ENCODE measurements around the gene IPO11. TPM values are rescaled to one million over a fixed set of nuclear protein-coding genes. Genes with fewer than 3 reads are reported as not detected.

Gene IPO11
- total and polyA plus RNA-seq, 8 donors = 27.0 to 42.6 (median 37.7) TPM

- TF ChIP-seq CTCF (IDR thresholded peaks at IDR 0.05) = no peak
- Histone ChIP-seq H3K4me1 (no peaks in the 10 kb centered on the region), H3K9me3 (no peaks in the 10 kb centered on the region), H3K4me3 (no peak overlapping the region), H3K27ac (no peak overlapping the region), H3K36me3 (peaks cover 0 to 19% of the 10 kb centered on the region in 2 donors), H3K27me3 (no peaks in the 10 kb centered on the region)
- intact Hi-C loops (cut with DNase I) = no loop called here
- DNase-seq = no peak
- no peak for ATAC-seq
These were observed 214.6 kb downstream of the IPO11 start for GRCh38 chr5:62627121-62627520.

GRCh38 chr5:62627901-62628300 lies 215.3 kb downstream of the IPO11 start:
- Histone ChIP-seq H3K36me3 (peaks cover 0 to 19% of the 10 kb centered on the region in 2 donors), H3K27me3 (no peaks in the 10 kb centered on the region), H3K4me3 (no peak overlapping the region), H3K27ac (no peak overlapping the region), H3K9me3 (no peaks in the 10 kb centered on the region), H3K4me1 (no peaks in the 10 kb centered on the region)
- intact Hi-C loops (cut with DNase I) = no loop called here
- TF ChIP-seq CTCF (IDR thresholded peaks at IDR 0.05) = no peak
- ATAC-seq = no peak
- no peak for DNase-seq

GRCh38 chr5:62631909-62632580 lies 219.5 kb downstream of the IPO11 start:
- peak; percentile 91 for ATAC-seq
- no peaks in the 10 kb centered on the region for H3K9me3 ChIP-seq
- no peak overlapping the region for H3K4me3 ChIP-seq
- no peak for TF ChIP-seq CTCF (IDR thresholded peaks at IDR 0.05)
- no peaks in the 10 kb centered on the region for H3K27me3 ChIP-seq
- intact Hi-C loops (cut with DNase I) = no loop called here
- no peak overlapping the region for H3K27ac ChIP-seq
- DNase-seq = no peak
- H3K4me1 ChIP-seq = no peaks in the 10 kb centered on the region
- H3K36me3 ChIP-seq = peaks cover 0 to 15% of the 10 kb centered on the region in 2 donors

GRCh38 chr5:62633243-62633642 lies 220.7 kb downstream of the IPO11 start:
- Histone ChIP-seq H3K4me3 (no peak overlapping the region), H3K4me1 (no peaks in the 10 kb centered on the region), H3K27me3 (no peaks in the 10 kb centered on the region), H3K27ac (no peak overlapping the region), H3K36me3 (peaks cover 0 to 11% of the 10 kb centered on the region in 2 donors), H3K9me3 (no peaks in the 10 kb centered on the region)
- no peak for ATAC-seq
- DNase-seq = no peak
- intact Hi-C loops (cut with DNase I) = no loop called here
- no peak for TF ChIP-seq CTCF (IDR thresholded peaks at IDR 0.05)

- ATAC-seq = no peak
- intact Hi-C loops (cut with DNase I) = no loop called here
- TF ChIP-seq CTCF (IDR thresholded peaks at IDR 0.05) = no peak
These were observed 227.9 kb downstream of the IPO11 start for GRCh38 chr5:62640446-62640845.

More at GRCh38 chr5:62640446-62640845, 227.9 kb downstream of the IPO11 start:
- H3K4me3 ChIP-seq = no peak overlapping the region
- DNase-seq = no peak
- no peaks in the 10 kb centered on the region for H3K4me1 ChIP-seq
- H3K27me3 ChIP-seq = no peaks in the 10 kb centered on the region
- no peaks in the 10 kb centered on the region for H3K36me3 ChIP-seq
- no peak overlapping the region for H3K27ac ChIP-seq
- H3K9me3 ChIP-seq = no peaks in the 10 kb centered on the region

All from left lung (tissue), 10 donors.